Measurements from ENCODE around the gene FGF12.

The FGF12 gene

GRCh38 chr3:192570821-192571791 is 156.2 kb downstream of the FGF12 start:
- H3K27ac ChIP-seq = no peak overlapping the region
- TF ChIP-seq ZFX (IDR thresholded peaks at IDR 0.05; ENCODE audit: borderline replicate concordance) = no peak
- TF ChIP-seq, protein P1, sequence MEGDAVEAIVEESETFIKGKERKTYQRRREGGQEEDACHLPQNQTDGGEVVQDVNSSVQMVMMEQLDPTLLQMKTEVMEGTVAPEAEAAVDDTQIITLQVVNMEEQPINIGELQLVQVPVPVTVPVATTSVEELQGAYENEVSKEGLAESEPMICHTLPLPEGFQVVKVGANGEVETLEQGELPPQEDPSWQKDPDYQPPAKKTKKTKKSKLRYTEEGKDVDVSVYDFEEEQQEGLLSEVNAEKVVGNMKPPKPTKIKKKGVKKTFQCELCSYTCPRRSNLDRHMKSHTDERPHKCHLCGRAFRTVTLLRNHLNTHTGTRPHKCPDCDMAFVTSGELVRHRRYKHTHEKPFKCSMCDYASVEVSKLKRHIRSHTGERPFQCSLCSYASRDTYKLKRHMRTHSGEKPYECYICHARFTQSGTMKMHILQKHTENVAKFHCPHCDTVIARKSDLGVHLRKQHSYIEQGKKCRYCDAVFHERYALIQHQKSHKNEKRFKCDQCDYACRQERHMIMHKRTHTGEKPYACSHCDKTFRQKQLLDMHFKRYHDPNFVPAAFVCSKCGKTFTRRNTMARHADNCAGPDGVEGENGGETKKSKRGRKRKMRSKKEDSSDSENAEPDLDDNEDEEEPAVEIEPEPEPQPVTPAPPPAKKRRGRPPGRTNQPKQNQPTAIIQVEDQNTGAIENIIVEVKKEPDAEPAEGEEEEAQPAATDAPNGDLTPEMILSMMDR (IDR thresholded peaks at IDR 0.05) = no peak

DNA sequence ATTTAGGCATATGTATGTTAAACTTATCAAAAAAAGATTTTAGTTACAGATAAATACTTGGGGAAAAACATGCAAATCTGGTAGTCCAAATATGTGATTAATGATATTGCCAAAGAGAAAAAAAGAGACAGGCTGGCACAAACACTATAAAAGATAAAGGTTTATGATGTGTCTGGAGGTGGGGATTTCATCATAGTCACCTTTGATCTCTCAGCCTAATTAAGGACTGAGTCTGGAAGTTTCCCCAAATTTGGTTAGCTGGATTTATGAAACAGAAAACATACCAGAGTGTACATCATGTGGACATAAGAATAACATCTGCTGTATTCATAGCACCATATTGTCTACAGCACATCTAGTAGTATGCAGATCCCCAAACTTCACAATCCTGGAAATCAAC is 157.0 kb downstream of the FGF12 start:
- no peak overlapping the region for H3K27ac ChIP-seq
- no peak for TF ChIP-seq ZFX (IDR thresholded peaks at IDR 0.05; ENCODE audit: borderline replicate concordance)
- TF ChIP-seq, protein P1 (IDR thresholded peaks at IDR 0.05) = no peak

GRCh38 chr3:192566706-192567290 is 160.5 kb downstream of the FGF12 start:
- no peak overlapping the region for H3K27ac ChIP-seq
- TF ChIP-seq, protein P1 (IDR thresholded peaks at IDR 0.05) = peak; percentile 83
- no peak for TF ChIP-seq ZFX (IDR thresholded peaks at IDR 0.05; ENCODE audit: borderline replicate concordance)

DNA sequence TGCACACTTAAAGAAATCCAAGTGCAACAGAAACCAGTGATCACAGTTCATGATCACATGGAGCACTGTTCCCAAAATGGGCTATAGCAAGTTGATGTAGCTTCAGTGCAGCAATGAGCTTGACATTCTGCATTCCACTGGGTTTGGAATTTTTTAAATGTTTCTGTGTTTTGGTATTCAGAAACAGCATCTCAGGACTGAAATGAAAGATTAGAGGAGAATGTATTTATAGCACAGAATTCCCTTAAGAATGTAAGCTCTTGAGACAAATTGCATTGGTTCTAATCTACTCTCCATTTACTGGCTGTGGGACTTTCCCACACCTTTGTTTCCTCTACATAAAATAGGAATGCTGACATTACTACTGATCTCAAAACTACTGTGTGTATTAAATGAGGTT is 162.7 kb downstream of the FGF12 start:
- TF ChIP-seq, protein P1 (IDR thresholded peaks at IDR 0.05) = no peak
- TF ChIP-seq ZFX (IDR thresholded peaks at IDR 0.05; ENCODE audit: borderline replicate concordance) = no peak
- no peak overlapping the region for H3K27ac ChIP-seq

- TF ChIP-seq, protein P1 (IDR thresholded peaks at IDR 0.05) = no peak
- no peak for TF ChIP-seq ZFX (IDR thresholded peaks at IDR 0.05; ENCODE audit: borderline replicate concordance)
- H3K27ac ChIP-seq = no peak overlapping the region
Measured at GRCh38 chr3:192563417-192563816, 163.9 kb downstream of the FGF12 start.

DNA sequence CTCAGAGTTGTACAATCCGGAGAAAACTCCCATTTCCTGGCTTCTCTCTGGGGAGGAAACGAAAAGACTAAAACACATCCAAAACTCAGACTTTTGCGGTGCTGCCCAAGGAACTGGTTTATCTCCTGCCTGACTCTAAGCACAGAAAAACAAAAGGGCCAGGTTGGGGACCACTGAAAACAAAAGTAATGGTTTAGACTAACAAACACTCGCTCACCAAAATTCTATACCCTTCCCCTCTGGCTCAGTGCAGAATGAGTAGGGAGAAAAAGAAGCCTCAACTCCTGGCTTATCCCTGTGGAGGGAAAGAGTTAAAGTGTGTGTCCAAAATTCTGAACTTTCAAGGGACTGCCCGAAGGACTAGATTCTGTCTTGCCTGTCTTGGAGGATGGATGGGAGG is 173.6 kb downstream of the FGF12 start:
- TF ChIP-seq, protein P1 (IDR thresholded peaks at IDR 0.05) = no peak
- no peak for TF ChIP-seq ZFX (IDR thresholded peaks at IDR 0.05; ENCODE audit: borderline replicate concordance)
- H3K27ac ChIP-seq = no peak overlapping the region

- H3K27ac ChIP-seq = no peak overlapping the region
- TF ChIP-seq ZFX (IDR thresholded peaks at IDR 0.05; ENCODE audit: borderline replicate concordance) = no peak
- TF ChIP-seq, protein P1 (IDR thresholded peaks at IDR 0.05) = no peak
Measured at GRCh38 chr3:192550356-192550755, 177.0 kb downstream of the FGF12 start.
